Osteoblast (primary cell): ENCODE data around the gene SH3RF3. TPM values are rescaled to one million over a fixed set of nuclear protein-coding genes. Genes with fewer than 3 reads are reported as not detected.

Experiments used
- DNase-seq: peaks from one replicate; pipeline ENCODE4 v3.0.0; 2011; ENCODE audit warnings: low spot score, mixed read lengths; ENCODE audit not compliant: insufficient read length; ENCODE audit errors: missing footprints
- H2AFZ ChIP-seq: 2 replicates; pipeline ENCODE4 v1.6.0; 2011; ENCODE audit warnings: mild to moderate bottlenecking, low read length
- H3K27ac ChIP-seq: 2 replicates; pipeline ENCODE4 v1.5.1; 2011; ENCODE audit warnings: mild to moderate bottlenecking, low read depth, low read length, moderate library complexity
- H3K27me3 ChIP-seq: 2 replicates; pipeline ENCODE4 v1.6.0; 2012; ENCODE audit warnings: mild to moderate bottlenecking, control low read depth, inconsistent platforms, low read length, moderate library complexity; ENCODE audit not compliant: insufficient read depth
- H3K36me3 ChIP-seq: 2 replicates; pipeline ENCODE4 v1.5.1; 2011; ENCODE audit warnings: mild to moderate bottlenecking, low read length, control low read depth, moderate library complexity; ENCODE audit not compliant: insufficient read depth
- H3K4me1 ChIP-seq: 2 replicates; pipeline ENCODE4 v1.5.1; 2011; ENCODE audit warnings: mild to moderate bottlenecking, low read length, control low read depth, moderate library complexity; ENCODE audit not compliant: insufficient read depth
- H3K4me2 ChIP-seq: 2 replicates; pipeline ENCODE4 v1.6.0; 2011; ENCODE audit warnings: mild to moderate bottlenecking, low read length; ENCODE audit not compliant: insufficient read depth
- H3K4me3 ChIP-seq: fragments of 200-600 bp; sonication (generic); 3 replicates; pipeline ENCODE4 v1.5.1; 2012; ENCODE audit warnings: mild to moderate bottlenecking, low read length, inconsistent platforms; ENCODE audit not compliant: insufficient read depth
- H3K79me2 ChIP-seq: 2 replicates; pipeline ENCODE4 v1.6.0; 2012; ENCODE audit warnings: mild to moderate bottlenecking, low read length, control low read depth, inconsistent platforms; ENCODE audit not compliant: insufficient read depth
- H3K9me3 ChIP-seq: 2 replicates; pipeline ENCODE4 v1.5.1; 2011; ENCODE audit warnings: low read depth, low read length, control low read depth
- H4K20me1 ChIP-seq: 2 replicates; pipeline ENCODE4 v1.6.0; 2012; ENCODE audit warnings: mild to moderate bottlenecking, low read length, control low read depth; ENCODE audit not compliant: insufficient read depth
- CTCF ChIP-seq: IDR thresholded peaks from 2 replicates; pipeline ENCODE4 v1.5.1; 2011; ENCODE audit warnings: mild to moderate bottlenecking, low read depth, low read length, moderate library complexity; ENCODE audit errors: extremely low read depth
- total RNA-seq: library from RNA; depleted of rRNA; stranded (reverse); fragments of >200 nt; gene quantifications from 2 replicates; pipeline ENCODE4 v1.2.3, GENCODE V29; 2012

The SH3RF3 gene
- total RNA-seq, 1 donor, result 14.8 TPM

GRCh38 chr2:109256921-109257320 is 127.9 kb downstream of the SH3RF3 start:
- Histone ChIP-seq H2AFZ (no peak overlapping the region), H3K79me2 (peaks cover 87% of the 10 kb centered on the region)

GRCh38 chr2:109257653-109258052 is 128.6 kb downstream of the SH3RF3 start:
- no peak overlapping the region for H2AFZ ChIP-seq
- H3K27ac ChIP-seq, result no peak overlapping the region
- H3K27me3 ChIP-seq, result no peaks in the 10 kb centered on the region
- H3K9me3 ChIP-seq, result no peaks in the 10 kb centered on the region
- no peak overlapping the region for H3K4me3 ChIP-seq
- no peak for TF ChIP-seq CTCF
- peaks cover 14% of the 10 kb centered on the region for H3K4me1 ChIP-seq
- no peaks in the 10 kb centered on the region for H3K36me3 ChIP-seq
- DNase-seq, result no peak
- H4K20me1 ChIP-seq, result peaks cover 66% of the 10 kb centered on the region
- H3K79me2 ChIP-seq, result peaks cover 88% of the 10 kb centered on the region
- peak overlapping the region; percentile 52 for H3K4me2 ChIP-seq

More at GRCh38 chr2:109256921-109257320, 127.9 kb downstream of the SH3RF3 start:
- no peak for DNase-seq
- peaks cover 14% of the 10 kb centered on the region for H3K4me1 ChIP-seq
- no peak overlapping the region for H3K27ac ChIP-seq
- no peaks in the 10 kb centered on the region for H3K27me3 ChIP-seq
- H3K4me3 ChIP-seq, result no peak overlapping the region
- TF ChIP-seq CTCF, result no peak
- peak overlapping the region; percentile 52 for H3K4me2 ChIP-seq
- peaks cover 66% of the 10 kb centered on the region for H4K20me1 ChIP-seq
- H3K9me3 ChIP-seq, result no peaks in the 10 kb centered on the region
- H3K36me3 ChIP-seq, result no peaks in the 10 kb centered on the region

- Histone ChIP-seq H3K9me3 (no peaks in the 10 kb centered on the region), H3K4me1 (peaks cover 14% of the 10 kb centered on the region), H3K36me3 (no peaks in the 10 kb centered on the region), H2AFZ (no peak overlapping the region), H4K20me1 (peaks cover 67% of the 10 kb centered on the region), H3K4me3 (no peak overlapping the region), H3K27me3 (no peaks in the 10 kb centered on the region), H3K79me2 (peaks cover 86% of the 10 kb centered on the region), H3K27ac (no peak overlapping the region), H3K4me2 (no peak overlapping the region)
- no peak for TF ChIP-seq CTCF
- no peak for DNase-seq
Measured at GRCh38 chr2:109258376-109258775, 129.4 kb downstream of the SH3RF3 start.

GRCh38 chr2:109258905-109259540 is 130.0 kb downstream of the SH3RF3 start:
- no peak overlapping the region for H2AFZ ChIP-seq
- DNase-seq, result no peak
- no peak overlapping the region for H3K4me2 ChIP-seq
- no peak overlapping the region for H3K4me3 ChIP-seq
- peaks cover 85% of the 10 kb centered on the region for H3K79me2 ChIP-seq
- peaks cover 14% of the 10 kb centered on the region for H3K4me1 ChIP-seq
- no peaks in the 10 kb centered on the region for H3K36me3 ChIP-seq
- TF ChIP-seq CTCF, result no peak
- H3K9me3 ChIP-seq, result no peaks in the 10 kb centered on the region
- peaks cover 65% of the 10 kb centered on the region for H4K20me1 ChIP-seq
- H3K27ac ChIP-seq, result no peak overlapping the region
- no peaks in the 10 kb centered on the region for H3K27me3 ChIP-seq
